HepG2 (cell line): ENCODE data around the gene KLHL33. TPM values are rescaled to one million over a fixed set of nuclear protein-coding genes. Genes with fewer than 3 reads are reported as not detected.

Experiments
- ATF7-NPFF ChIP-seq: sonication (generic); formaldehyde crosslinking; IDR thresholded peaks from 2 replicates; pipeline ENCODE4 v1.8.1; 2023; ENCODE audit warnings: mild to moderate bottlenecking, low read depth, missing genetic modification reagents, moderate library complexity
- BRD4 ChIP-seq: sonication (generic); formaldehyde crosslinking; IDR thresholded peaks from 2 replicates; pipeline ENCODE4 v1.4.0; 2020; ENCODE audit warnings: missing genetic modification reagents
- ERF ChIP-seq: IDR thresholded peaks from 2 replicates; pipeline ENCODE4 v1.6.1; 2018; ENCODE audit warnings: missing biosample characterization, missing genetic modification reagents
- FOSL1 ChIP-seq: sonication (generic); formaldehyde crosslinking; IDR thresholded peaks from 2 replicates; pipeline ENCODE4 v1.9.0; 2021; ENCODE audit warnings: missing genetic modification reagents, borderline replicate concordance
- GTF2F1 ChIP-seq: fragments of 150-350 bp; IDR thresholded peaks from 2 replicates; pipeline ENCODE4 v1.6.1; 2014; ENCODE audit warnings: low read length
- MEIS1 ChIP-seq: sonication (generic); formaldehyde crosslinking; IDR thresholded peaks from 2 replicates; pipeline ENCODE4 v1.9.0; 2021; ENCODE audit warnings: mild to moderate bottlenecking, missing genetic modification reagents, moderate library complexity, borderline replicate concordance
- MXI1 ChIP-seq: IDR thresholded peaks from 3 replicates; pipeline ENCODE4 v1.6.1; 2012; ENCODE audit warnings: low read depth, low read length, inconsistent platforms, borderline replicate concordance
- NFIB ChIP-seq: sonication (generic); formaldehyde crosslinking; IDR thresholded peaks from 2 replicates; pipeline ENCODE4 v1.9.0; 2021; ENCODE audit warnings: missing genetic modification reagents, mild to moderate bottlenecking, borderline replicate concordance
- NR1H2 ChIP-seq: sonication (generic); formaldehyde crosslinking; IDR thresholded peaks from 2 replicates; pipeline ENCODE4 v1.8.1; 2022; ENCODE audit warnings: low read depth, missing genetic modification reagents, borderline replicate concordance
- YEATS2 ChIP-seq: sonication (generic); formaldehyde crosslinking; IDR thresholded peaks from 2 replicates; pipeline ENCODE4 v1.4.0; 2020; ENCODE audit warnings: missing genetic modification reagents, borderline replicate concordance
- ZNF136 ChIP-seq: sonication (generic); formaldehyde crosslinking; IDR thresholded peaks from 2 replicates; pipeline ENCODE4 v1.8.1; 2022; ENCODE audit warnings: low read depth, mild to moderate bottlenecking, moderate library complexity, missing genetic modification reagents
- polyA plus RNA-seq, 8 experiments: library from polyadenylated mRNA; depleted of rRNA in 3 of 8; stranded (reverse) in 7 of 8; unstranded in 1 of 8; fragments of >200 nt; fragmentation: Illumina TruSeq in 4 of 8; extraction: Trizol in 4 of 8; gene quantifications; 2 replicates each; pipeline versions ENCODE4 v1.2.1 to v1.2.3, GENCODE V29; 2011 to 2016; ENCODE audit warnings: low read depth in 4 of 8, missing spikeins in 1 of 8, mixed read lengths in 1 of 8; ENCODE audit not compliant: insufficient read depth in 1 of 8
- total RNA-seq, 5 experiments: library from RNA; depleted of rRNA; stranded (reverse); fragments of >200 nt; fragmentation: Illumina TruSeq; extraction: Trizol; gene quantifications; 2 replicates each; pipeline ENCODE4 v1.2.3, GENCODE V29; 2016; ENCODE audit warnings: low read depth in 1 of 5
- TF ChIP-seq, protein P1 (sequence below): IDR thresholded peaks from 2 replicates; pipeline ENCODE4 v1.6.1; 2016; ENCODE audit warnings: missing biosample characterization, missing genetic modification reagents, low read depth
- TF ChIP-seq, protein P2 (sequence below): sonication (generic); formaldehyde crosslinking; IDR thresholded peaks from 2 replicates; pipeline ENCODE4 v1.5.0; 2020; ENCODE audit warnings: mild to moderate bottlenecking, missing genetic modification reagents
- TF ChIP-seq, protein P3 (sequence below): IDR thresholded peaks from 2 replicates; pipeline ENCODE4 v1.6.1; 2016; ENCODE audit warnings: low read depth, borderline replicate concordance
- TF ChIP-seq, protein P4 (sequence below): IDR thresholded peaks from 2 replicates; pipeline ENCODE4 v1.6.1; 2016; ENCODE audit warnings: low read depth, missing genetic modification reagents, missing compliant biosample characterization
- TF ChIP-seq, protein P5 (sequence below): sonication (generic); formaldehyde crosslinking; IDR thresholded peaks from 2 replicates; pipeline ENCODE4 v1.8.0; 2022; ENCODE audit warnings: mild to moderate bottlenecking, missing genetic modification reagents, moderate library complexity

KLHL33 gene
- total and polyA plus RNA-seq, 2 of the 13 experiments (the other 11 are each of a cell fraction or from before 2014, with no cell fraction given) = not detected

DNA sequence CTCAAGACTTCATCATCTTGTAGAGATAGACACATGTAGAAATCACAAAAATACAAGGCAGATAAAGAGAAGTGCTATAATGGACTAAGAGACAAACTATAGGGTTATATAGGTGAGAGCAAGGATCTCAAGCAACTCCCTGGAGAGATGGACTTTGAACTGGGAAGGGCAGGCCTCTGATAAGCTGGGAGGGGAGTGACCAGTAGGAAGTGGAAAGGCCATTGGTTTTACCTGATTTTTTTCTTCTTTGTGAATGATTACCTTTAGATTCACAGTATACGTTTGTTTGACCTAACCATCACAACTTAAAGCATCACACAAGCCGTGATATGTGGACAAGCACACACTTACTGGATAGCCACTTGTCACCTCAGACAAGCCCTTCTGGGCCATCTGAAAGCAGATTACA lies 17.5 kb downstream of the KLHL33 start (continued):
- TF ChIP-seq, protein P1, sequence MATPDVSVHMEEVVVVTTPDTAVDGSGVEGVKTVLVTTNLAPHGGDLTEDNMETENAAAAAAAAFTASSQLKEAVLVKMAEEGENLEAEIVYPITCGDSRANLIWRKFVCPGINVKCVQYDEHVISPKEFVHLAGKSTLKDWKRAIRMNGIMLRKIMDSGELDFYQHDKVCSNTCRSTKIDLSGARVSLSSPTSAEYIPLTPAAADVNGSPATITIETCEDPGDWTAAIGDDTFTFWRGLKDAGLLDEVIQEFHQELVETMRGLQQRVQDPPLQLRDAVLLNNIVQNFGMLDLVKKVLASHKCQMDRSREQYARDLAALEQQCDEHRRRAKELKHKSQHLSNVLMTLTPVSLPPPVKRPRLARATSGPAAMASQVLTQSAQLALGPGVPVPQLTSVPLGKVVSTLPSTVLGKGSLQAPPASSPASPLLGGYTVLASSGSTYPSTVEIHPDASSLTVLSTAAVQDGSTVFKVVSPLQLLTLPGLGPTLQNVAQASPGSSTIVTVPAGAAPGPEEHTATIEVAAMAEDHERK = no peak
- TF ChIP-seq, protein P2, sequence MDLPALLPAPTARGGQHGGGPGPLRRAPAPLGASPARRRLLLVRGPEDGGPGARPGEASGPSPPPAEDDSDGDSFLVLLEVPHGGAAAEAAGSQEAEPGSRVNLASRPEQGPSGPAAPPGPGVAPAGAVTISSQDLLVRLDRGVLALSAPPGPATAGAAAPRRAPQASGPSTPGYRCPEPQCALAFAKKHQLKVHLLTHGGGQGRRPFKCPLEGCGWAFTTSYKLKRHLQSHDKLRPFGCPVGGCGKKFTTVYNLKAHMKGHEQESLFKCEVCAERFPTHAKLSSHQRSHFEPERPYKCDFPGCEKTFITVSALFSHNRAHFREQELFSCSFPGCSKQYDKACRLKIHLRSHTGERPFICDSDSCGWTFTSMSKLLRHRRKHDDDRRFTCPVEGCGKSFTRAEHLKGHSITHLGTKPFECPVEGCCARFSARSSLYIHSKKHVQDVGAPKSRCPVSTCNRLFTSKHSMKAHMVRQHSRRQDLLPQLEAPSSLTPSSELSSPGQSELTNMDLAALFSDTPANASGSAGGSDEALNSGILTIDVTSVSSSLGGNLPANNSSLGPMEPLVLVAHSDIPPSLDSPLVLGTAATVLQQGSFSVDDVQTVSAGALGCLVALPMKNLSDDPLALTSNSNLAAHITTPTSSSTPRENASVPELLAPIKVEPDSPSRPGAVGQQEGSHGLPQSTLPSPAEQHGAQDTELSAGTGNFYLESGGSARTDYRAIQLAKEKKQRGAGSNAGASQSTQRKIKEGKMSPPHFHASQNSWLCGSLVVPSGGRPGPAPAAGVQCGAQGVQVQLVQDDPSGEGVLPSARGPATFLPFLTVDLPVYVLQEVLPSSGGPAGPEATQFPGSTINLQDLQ (CRISPR knock-in tag) = no peak
- TF ChIP-seq FOSL1 (CRISPR knock-in tag) = no peak
- no peak for TF ChIP-seq ERF
- TF ChIP-seq MEIS1 = no peak
- no peak for TF ChIP-seq BRD4
- TF ChIP-seq, protein P3, sequence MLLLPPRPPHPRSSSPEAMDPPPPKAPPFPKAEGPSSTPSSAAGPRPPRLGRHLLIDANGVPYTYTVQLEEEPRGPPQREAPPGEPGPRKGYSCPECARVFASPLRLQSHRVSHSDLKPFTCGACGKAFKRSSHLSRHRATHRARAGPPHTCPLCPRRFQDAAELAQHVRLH = no peak
- TF ChIP-seq ATF7-NPFF (CRISPR knock-in tag) = no peak
- TF ChIP-seq NFIB (CRISPR knock-in tag) = no peak
- TF ChIP-seq GTF2F1 = no peak
- no peak for TF ChIP-seq NR1H2 (CRISPR knock-in tag)
- no peak for TF ChIP-seq ZNF136 (CRISPR knock-in tag)
- no peak; the same call in 2 of the 3 replicates for TF ChIP-seq MXI1
- TF ChIP-seq, protein P4, sequence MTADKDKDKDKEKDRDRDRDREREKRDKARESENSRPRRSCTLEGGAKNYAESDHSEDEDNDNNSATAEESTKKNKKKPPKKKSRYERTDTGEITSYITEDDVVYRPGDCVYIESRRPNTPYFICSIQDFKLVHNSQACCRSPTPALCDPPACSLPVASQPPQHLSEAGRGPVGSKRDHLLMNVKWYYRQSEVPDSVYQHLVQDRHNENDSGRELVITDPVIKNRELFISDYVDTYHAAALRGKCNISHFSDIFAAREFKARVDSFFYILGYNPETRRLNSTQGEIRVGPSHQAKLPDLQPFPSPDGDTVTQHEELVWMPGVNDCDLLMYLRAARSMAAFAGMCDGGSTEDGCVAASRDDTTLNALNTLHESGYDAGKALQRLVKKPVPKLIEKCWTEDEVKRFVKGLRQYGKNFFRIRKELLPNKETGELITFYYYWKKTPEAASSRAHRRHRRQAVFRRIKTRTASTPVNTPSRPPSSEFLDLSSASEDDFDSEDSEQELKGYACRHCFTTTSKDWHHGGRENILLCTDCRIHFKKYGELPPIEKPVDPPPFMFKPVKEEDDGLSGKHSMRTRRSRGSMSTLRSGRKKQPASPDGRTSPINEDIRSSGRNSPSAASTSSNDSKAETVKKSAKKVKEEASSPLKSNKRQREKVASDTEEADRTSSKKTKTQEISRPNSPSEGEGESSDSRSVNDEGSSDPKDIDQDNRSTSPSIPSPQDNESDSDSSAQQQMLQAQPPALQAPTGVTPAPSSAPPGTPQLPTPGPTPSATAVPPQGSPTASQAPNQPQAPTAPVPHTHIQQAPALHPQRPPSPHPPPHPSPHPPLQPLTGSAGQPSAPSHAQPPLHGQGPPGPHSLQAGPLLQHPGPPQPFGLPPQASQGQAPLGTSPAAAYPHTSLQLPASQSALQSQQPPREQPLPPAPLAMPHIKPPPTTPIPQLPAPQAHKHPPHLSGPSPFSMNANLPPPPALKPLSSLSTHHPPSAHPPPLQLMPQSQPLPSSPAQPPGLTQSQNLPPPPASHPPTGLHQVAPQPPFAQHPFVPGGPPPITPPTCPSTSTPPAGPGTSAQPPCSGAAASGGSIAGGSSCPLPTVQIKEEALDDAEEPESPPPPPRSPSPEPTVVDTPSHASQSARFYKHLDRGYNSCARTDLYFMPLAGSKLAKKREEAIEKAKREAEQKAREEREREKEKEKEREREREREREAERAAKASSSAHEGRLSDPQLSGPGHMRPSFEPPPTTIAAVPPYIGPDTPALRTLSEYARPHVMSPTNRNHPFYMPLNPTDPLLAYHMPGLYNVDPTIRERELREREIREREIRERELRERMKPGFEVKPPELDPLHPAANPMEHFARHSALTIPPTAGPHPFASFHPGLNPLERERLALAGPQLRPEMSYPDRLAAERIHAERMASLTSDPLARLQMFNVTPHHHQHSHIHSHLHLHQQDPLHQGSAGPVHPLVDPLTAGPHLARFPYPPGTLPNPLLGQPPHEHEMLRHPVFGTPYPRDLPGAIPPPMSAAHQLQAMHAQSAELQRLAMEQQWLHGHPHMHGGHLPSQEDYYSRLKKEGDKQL (CRISPR knock-in tag) = peak; percentile 16; the same call in 1 of the 2 replicates
- no peak for TF ChIP-seq YEATS2 (CRISPR knock-in tag)
- TF ChIP-seq, protein P5, sequence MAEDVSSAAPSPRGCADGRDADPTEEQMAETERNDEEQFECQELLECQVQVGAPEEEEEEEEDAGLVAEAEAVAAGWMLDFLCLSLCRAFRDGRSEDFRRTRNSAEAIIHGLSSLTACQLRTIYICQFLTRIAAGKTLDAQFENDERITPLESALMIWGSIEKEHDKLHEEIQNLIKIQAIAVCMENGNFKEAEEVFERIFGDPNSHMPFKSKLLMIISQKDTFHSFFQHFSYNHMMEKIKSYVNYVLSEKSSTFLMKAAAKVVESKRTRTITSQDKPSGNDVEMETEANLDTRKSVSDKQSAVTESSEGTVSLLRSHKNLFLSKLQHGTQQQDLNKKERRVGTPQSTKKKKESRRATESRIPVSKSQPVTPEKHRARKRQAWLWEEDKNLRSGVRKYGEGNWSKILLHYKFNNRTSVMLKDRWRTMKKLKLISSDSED (CRISPR knock-in tag) = no peak
